ENCODE results near the gene DNAJC1.
"Not testable (repeated sequence)": the region's sequence is repeated elsewhere in the genome, so short reads cannot be mapped to it uniquely, and the experiment has no call there.

DNAJC1 gene

GRCh38 chr10:21822273-21822672 lies 181.3 kb downstream of the DNAJC1 start:
- not testable (repeated sequence) for DNase-seq

DNA sequence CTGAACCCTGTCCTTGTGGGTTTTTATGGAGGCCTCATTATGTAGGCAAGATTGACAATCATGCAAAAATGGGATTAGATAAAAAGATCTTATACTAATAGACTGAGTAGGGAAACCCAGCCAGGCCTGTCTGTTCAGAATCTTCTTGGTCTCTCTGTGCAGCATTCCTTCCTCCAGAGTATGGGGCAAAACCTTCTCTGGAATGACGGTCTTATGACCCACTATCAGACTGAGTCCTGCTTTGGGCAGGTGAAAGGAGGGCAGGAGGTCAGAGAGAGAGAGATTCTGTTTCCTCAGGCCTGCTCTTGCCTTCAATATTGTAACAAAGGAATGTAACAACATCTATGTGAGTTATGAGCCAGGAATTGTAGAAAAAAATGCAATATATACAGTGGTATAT lies 182.6 kb downstream of the DNAJC1 start:
- DNase-seq, result no peak

GRCh38 chr10:21818416-21818815 lies 185.1 kb downstream of the DNAJC1 start:
- DNase-seq, result not testable (repeated sequence)

DNA sequence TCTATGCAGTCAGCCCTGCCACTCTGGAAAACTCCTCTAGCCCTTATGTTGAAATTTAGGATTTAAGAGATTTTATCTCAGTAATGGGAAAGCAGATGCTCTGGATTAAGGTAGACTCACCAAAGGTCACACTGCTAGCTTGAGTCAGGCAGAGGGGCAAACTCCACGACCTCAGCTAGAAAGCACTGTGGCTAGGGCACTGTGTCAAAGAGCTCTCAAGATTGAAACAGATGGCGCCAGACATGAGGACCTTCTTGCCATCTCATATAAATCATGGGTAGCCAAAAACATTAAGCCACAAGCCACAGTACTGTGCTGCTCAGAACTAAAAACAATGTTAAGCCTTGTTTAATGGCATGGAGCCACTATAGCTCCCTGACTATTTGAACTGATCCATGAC lies 188.7 kb downstream of the DNAJC1 start:
- DNase-seq, result no peak

DNA sequence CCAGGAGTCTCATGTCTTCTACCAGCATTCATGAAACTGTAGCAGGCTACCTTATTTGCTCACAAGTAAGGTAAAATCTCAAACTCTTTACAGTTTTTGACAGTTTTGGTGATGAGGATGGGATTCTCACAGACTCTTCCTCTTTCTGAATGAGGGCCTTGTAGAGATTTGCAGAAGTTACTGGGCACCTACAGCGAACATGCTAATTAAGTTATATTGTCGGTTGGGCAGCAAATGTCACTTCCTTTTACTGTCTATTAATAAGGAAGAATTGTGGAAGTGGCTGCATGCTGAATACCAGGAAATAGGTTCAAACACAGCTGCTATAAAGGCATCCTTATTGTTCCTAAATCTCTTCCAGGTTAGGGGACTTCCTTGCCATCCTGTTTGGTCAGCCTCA lies 189.6 kb downstream of the DNAJC1 start:
- DNase-seq, result no peak

DNA sequence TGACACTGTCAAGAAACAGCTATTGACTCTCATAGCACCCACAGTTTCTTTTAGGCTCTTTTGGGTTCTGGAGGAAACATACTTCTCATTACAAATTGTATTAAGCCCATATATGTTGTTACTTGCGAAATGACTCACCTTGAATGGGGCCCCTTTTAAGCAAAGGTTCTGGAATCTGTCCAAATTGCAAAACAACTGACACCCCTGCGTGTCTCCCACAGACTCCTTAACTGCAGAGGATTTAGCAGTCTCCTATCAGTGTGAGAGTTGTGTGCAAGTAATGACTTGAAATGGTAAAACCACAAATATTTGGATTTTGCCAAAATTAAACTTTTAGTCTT lies 192.3 kb downstream of the DNAJC1 start:
- no peak for DNase-seq

DNA sequence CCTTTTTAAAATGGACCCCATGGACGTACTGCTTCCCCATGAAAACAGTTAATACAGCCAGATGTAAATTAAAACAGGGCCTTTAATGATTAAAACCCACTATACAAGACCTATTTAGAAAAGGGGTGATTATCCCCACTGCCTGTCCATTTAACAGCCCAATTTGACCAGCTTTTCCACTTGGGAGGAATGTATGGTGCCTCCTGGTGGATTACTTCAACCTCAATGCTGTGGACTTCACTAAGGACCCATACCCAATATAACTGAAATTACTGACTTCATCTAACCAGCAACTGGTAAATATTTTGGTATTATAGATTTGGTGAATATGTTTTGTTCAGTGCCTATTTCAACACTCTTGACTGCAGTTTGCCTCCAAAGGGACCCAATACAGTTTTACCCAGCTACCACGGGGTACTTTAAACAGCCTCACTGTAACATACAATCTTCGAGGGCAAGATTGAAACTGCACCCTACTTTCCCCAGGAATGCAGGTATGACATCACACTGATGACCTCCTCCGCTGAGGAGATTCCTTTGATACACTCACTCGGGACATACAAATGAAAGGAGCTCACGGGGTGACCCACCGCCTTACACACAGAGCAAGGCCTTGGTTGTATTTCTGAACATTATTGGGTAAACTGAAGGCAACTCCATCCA lies 192.8 kb downstream of the DNAJC1 start:
- no peak for DNase-seq

DNA sequence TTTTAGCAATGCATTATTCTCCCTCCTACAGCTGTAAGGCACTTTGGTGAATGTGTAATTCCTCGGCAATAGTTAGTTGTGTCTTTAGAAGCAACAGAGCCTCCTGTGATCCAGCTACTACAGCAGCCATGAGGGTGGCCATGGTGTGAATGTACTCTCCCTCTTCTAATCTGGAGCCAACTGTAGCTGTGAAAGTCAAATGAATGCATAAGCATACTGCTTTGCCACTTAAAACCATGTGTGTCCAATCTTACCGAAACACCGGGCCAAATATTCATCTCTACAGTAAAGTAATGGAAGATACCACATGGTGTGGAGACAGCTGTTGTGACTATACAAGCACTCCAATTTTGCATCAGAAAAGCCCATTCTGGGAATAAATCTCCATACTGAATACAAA lies 195.0 kb downstream of the DNAJC1 start:
- DNase-seq, result no peak

- no peak for DNase-seq
These were observed 196.3 kb downstream of the DNAJC1 start for GRCh38 chr10:21807180-21807579.

DNA sequence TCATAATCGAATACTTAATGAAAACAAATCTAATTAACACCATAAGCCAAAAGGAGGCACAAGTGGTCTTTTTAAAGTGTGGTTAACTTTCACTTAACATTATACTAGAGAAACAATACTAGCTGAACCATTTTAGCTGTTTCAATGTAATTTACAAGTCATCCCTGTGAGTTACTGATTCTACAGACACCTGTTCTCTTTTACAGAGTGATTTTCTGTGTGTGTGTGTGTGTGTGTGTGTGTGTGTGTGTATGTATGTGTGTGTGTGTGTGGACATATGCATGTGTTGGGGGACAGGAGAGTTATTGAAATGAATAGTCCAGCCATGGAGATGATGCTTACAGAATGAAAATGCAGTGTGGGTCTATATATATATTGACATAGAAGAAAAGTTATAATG lies 200.2 kb downstream of the DNAJC1 start:
- no peak for DNase-seq

- no peak for DNase-seq
These were observed 201.9 kb downstream of the DNAJC1 start for GRCh38 chr10:21801609-21802008.

DNA sequence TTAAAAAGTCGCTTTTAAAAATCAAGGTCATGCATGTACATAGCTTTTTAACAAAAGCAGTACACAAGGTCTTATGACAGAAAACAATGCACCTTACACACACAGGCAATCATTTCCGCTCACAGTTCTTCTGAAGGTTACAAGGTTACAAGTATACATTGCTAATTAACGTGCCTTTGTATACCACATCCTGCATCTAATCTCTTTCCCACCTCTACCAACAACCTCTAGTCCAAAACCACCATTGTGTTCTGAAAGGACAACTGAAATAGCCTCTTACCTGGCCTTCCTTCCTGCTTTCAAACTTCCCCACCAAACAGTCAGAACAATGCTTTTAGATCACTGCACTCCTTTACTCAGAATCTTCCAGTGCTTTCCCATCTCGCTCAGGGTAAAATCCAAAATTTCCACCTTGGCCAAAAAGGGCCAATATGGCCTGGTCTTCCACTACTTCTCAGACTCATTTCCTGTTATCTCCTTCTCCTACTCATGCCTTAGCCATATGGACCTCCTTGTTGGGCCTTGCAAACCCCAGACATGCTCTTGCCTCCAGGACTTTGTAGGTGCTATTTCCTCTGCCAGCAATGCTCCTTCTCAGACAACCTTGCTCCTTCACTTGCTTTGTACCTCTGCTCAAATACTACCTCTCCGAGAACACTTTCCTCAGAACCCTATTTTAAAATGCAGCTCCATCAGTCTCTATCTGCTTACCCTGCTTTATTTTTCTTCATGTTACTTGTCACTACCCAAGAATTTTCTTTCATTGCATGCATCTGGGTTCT lies 205.4 kb downstream of the DNAJC1 start:
- DNase-seq, result no peak

- no peak for DNase-seq
These were observed 206.0 kb downstream of the DNAJC1 start for GRCh38 chr10:21797533-21797932.

GRCh38 chr10:21791276-21791675 lies 212.3 kb downstream of the DNAJC1 start:
- no peak for DNase-seq

DNA sequence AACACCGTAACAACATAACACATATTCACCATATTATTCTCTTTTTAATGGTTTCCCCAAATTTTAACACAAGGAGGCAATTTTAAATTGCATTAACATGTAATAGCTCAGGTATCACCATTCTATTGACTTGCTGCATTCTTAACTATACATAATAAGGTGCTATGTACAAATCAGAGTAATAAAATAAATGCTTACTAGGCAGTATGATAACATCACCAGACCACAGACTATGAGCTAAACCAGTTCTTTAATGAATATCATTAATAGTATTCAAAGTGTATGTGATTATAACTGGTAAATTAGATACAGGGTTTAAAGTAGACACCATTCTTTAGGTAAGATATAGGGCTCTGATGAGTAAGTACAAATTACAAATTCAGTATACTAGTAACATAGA lies 226.6 kb downstream of the DNAJC1 start:
- no peak for DNase-seq

DNA sequence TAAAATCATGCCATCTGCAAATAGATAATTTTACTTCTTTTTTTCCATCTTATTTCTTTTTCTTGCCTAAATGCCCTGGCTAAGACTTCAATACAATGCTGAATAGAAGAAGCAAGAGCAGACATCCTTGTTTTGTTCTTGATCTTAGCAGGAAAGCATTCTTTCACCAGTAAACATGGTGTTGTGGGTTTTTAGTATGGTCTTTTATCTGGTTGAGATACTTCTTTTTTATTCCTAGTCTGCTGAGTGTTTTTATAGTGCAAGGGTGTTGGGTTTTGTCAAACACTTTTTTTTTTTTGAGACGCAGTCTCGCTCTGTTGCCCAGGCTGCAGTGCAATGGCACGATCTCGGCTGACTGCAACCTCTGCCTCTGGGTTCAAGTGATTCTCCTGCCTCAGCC lies 232.3 kb downstream of the DNAJC1 start:
- DNase-seq, result no peak

DNA sequence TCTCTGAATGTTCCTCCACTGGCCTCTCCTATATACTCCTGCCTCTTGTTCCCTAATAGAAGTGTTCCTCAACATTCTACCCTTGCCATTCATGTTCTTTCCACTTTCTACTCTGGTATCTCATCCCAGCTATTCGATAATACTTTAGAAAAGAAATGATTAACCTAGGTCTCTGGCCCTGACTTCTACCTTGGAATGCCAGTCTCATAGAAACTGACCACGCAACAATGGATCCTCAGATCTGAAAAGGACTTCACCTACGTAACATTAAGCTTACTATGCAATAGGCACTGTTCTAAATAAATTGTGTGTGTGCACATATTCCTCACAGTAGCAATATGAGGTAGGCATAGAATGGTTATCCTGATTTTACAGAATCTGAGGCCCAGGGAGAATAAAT lies 234.5 kb downstream of the DNAJC1 start:
- no peak for DNase-seq

DNA sequence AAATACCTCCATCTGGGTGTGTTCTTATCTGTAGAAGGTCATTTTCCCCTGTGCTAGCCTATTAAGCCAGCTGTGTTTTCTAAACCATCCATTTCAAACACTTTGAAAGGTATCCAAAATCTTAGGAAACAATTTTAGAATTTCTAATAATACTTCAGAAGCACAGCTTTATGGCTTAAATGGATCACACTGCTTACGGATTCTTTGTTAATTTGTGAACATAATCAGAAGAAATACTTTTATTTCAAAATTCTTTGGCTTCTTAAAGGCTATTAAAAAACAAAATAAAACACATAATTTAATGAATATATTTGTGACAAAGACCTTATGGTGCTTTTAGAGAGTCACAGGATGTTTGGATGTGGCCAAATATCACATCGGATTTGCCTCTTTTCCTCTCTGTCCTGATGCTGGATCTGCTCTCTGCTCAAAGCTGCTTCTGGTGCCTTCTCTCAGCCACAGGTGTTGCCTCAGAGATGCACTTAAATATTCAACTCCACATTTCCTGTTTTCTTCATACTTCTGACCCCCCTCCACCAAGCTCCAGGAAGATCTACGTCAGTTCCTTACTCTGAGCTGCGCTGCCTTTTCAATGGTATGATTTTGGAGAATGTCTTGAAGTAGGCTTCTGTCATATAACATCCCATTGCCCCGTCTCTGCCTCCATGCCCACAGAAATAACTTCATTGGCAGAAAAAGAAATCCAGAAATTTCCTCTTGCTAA lies 238.9 kb downstream of the DNAJC1 start:
- no peak for DNase-seq

DNA sequence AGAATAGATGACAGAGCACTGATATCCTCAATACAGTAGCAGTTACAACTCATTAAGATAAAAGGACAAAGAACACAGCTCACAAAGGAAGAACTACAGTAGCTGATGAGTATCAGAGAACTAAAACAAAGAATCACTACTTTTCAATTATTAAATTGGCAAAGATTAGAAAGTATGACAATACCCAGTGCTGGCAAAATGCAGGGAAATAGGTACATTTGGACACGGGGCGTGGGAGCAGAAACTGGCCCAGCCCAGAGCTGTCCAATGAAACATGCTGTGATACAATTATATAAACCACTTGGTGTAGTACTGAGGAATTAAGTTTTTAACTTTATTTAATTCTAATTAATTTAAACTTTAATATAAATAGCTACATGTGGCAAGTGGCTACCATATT lies 243.2 kb downstream of the DNAJC1 start:
- no peak for DNase-seq

GRCh38 chr10:21759232-21759631 lies 244.3 kb downstream of the DNAJC1 start:
- DNase-seq, result no peak

DNA sequence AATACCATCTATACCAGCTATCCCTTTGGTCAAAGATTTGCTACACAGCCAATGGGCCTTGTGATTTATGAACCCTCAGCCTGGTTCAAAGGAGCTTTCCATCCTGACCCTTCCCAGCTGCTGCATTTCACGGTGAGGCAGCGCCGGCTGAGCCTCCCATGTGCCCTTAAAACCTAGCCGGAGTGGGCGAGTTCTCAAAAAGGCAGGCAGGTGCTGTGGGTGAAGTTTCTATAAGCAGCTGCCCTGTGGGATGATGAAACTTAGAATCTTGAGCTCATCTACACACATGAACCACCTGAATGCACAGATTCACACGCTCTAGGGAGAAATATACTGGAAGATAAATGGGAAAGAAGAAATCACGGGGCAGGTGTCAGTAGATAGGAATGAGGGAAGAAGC lies 244.8 kb downstream of the DNAJC1 start:
- DNase-seq, result no peak

GRCh38 chr10:21758239-21758638 lies 245.3 kb downstream of the DNAJC1 start:
- DNase-seq, result no peak

- no peak for DNase-seq
These were observed 246.2 kb downstream of the DNAJC1 start for GRCh38 chr10:21757185-21757901.

- DNase-seq, result no peak
These were observed 246.8 kb downstream of the DNAJC1 start for GRCh38 chr10:21756707-21757106.

Data from NCI-H2227 treated with DMSO at 0.1 percent for 48 hours (cell line).